ENCODE data around the gene RNU6-1.

DNA sequence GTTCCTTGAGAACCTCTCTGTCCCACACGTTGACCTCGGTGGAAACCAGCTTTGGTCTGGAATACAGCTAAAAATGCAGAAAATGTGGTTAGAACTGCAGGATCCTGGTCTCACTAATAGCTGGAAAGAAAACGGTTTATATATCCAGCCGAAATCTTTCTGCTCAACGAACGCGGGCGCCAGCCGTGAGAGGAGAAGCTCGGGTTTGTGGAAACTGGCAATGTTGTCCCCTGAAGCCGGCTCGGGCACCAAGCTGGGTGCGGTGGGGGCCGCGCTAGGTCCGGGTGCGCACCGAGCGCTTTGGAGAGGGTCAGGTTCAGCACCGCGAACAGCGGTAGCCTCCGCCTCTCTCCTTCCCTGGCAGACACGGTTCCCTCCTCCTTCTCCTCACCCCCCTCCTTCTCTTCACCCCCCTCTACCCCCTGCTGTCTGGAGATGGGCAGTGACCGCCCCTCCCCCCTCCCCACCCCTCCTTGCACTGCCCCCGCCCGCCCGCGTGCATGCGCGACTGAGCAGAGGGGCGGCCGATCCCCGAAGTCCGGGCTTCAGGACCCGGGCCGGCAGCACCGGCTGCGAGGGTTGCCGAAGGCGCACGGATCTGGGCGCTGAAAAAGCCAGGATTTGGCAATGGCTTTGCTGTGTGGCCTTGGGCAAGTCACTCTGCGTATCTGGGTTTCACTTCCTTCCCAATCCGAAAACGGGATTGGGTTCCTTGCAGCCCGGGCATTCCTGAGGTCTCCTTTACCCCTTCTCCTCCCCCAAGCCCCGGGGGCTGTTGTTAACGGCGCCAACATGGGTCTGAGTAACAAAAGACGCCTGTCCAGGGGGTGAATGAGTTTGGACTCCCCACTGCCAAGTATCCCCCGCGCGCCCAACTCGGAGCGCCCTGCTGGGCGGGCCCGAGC, 14.6 kb downstream of the RNU6-1 start, which contains the start of gene SKOR1:
- TF ChIP-seq POLR2A (IDR thresholded peaks at IDR 0.05; ENCODE audit: low read length) (no peak), GATA1 (IDR thresholded peaks at IDR 0.05; ENCODE audit: low read depth, low read length) (no peak)
